NCI-H2107 treated with DMSO at 0.1 percent for 48 hours (cell line): ENCODE results near the gene HDAC3.

Experiments
- DNase-seq: peaks from one replicate; lab custom pipeline; 2025; ENCODE audit not compliant: unreplicated experiment; lab: John Stamatoyannopoulos, UW

The HDAC3 gene

DNA sequence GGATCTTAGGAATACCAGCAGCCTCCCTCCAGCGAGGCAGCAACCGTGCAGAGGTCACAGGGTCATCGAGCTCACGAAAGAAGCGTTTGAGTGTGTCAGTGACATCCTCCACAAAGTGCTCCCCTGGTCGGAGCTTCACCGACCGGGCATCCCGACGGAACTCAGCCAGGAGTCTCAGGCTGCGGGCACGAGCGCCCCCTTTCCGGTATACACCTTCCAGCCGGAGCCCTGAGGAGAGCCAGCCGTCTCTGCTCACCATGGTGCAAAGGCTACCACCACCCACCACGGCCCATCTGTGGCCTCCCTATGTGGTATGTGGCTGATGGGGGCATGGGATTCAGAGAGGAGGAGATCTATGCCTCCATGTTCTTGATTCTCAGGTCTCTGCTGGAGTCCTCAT is 25.4 kb upstream of the HDAC3 start:
- no peak for DNase-seq

GRCh38 chr5:141657937-141658545 is 21.4 kb upstream of the HDAC3 start:
- DNase-seq, result no peak

- DNase-seq, result no peak
These were observed 20.8 kb upstream of the HDAC3 start for GRCh38 chr5:141657404-141657803.

- no peak for DNase-seq
These were observed 19.7 kb upstream of the HDAC3 start for GRCh38 chr5:141656396-141656795.

- DNase-seq, result no peak
These were observed 18.4 kb upstream of the HDAC3 start for GRCh38 chr5:141655020-141655419.

DNA sequence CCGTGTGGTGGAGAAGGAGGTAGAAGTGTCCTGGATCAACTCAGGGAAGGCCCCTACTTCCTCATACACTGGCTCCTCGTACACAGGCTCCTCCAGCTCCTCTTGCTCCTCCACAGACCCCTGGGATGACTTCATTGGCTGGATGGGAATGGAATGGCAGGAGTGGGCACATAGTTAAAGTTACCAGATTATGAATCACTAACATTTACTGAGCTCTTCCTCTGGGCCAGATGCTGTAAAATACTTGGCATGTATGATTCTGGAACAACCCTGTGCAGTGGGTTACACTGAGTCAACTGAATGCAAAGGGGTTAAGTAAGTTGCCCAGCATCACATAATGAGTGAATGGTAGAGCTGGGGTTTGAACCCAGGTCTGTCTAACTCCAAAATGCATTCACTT is 17.6 kb upstream of the HDAC3 start:
- DNase-seq, result no peak

DNA sequence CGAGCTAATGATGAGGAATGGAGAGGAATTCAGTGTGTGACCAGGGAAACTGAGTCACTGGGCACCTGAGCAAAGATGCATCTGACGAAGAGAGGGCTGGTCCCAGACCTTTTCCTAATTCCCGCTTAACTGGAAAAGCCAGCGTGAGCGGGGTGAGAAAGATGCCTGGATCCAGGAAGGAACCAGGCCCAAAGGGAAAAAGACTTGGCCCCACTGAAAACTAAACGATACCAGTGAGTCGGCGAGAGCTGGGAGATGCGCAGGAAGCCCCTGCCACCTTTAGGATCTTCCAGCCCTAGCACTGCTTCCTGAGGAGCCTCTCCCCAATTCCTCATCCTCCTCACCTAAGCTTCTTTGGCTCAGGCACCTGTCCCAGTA is 15.1 kb upstream of the HDAC3 start:
- DNase-seq, result no peak

GRCh38 chr5:141650851-141651727 is 14.4 kb upstream of the HDAC3 start, which contains the start of gene FCHSD1:
FCHSD1 (minus strand) TSS chr5:141651418; CDS start chr5:141651368, 50 bp downstream.
- DNase-seq, result no peak

DNA sequence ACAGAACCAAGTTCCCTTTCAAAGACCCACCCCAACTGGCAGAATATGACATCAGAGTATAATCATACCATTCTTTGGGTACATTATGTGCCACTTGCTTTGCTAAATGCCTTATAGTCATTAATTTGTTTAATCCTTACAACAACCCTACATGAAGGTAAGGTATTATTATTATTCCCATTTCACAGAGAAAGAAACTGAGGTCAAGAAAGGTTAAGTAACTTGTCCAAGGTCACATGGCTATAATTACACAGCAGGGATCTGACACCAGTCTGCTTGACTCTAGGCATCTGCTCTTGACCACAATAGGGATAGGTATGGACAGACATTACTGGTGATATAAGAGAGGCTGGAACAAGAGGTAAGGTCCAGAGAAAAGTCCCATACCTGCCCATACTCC is 13.3 kb upstream of the HDAC3 start:
- DNase-seq, result no peak

GRCh38 chr5:141649056-141649688 is 12.5 kb upstream of the HDAC3 start:
- no peak for DNase-seq

DNA sequence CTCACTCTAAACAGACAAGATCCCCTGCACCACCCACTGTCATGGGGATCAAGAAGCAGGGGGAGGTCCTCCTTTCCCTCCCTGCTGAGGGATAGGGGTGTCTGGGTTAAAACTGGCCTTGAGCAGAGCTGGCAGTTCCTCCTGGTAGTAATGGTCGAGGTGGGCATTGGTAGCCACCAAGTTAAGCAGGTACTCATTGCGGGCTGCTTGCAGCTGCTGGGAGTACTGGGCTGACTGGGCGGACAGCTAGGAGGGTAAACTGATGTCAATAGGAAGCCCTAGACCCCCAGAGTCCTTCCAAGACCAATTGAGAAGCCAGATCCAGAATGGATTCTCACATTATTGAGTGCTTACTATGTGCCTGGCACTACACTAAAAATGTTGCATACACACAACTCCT is 11.2 kb upstream of the HDAC3 start:
- DNase-seq, result no peak

DNA sequence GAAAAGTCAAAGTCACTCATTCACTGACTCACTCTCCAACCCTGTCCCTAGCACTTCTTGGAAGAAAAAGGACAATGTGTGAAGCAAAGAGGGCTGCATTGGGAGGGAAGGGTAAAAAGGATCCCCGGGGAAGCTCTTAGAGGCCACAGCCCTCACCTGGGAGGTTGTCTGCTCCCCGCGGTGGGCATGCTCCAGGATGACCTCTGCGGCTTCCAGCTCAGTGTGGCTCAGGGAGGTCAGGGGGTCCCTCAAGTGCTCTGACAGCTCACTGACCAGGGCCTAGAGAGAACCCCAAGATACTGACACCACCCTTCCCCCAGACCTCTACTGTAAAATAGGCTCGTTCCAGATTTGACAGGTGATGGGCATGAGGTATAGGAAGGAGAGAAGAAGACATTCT is 10.6 kb upstream of the HDAC3 start:
- DNase-seq, result no peak

DNA sequence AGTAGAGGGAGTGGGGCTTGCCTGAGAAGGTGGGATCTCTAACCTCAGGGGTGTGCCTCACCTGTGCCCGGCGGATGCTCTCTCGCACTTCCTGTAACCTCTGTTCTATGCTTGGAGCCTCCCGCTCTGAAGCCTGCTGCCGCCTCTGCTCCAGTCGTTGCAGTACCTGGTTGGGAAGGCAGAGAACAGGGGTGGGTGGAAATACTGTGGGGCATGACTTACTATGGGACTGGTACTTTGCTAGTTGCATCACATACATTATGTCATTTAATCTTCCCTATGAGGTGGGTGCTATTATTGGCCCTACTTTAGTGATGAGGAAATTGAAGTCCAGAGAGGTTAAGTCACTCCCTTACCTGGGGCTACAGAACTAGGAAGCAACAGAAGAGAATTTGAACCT is 9.4 kb upstream of the HDAC3 start:
- DNase-seq, result no peak

DNA sequence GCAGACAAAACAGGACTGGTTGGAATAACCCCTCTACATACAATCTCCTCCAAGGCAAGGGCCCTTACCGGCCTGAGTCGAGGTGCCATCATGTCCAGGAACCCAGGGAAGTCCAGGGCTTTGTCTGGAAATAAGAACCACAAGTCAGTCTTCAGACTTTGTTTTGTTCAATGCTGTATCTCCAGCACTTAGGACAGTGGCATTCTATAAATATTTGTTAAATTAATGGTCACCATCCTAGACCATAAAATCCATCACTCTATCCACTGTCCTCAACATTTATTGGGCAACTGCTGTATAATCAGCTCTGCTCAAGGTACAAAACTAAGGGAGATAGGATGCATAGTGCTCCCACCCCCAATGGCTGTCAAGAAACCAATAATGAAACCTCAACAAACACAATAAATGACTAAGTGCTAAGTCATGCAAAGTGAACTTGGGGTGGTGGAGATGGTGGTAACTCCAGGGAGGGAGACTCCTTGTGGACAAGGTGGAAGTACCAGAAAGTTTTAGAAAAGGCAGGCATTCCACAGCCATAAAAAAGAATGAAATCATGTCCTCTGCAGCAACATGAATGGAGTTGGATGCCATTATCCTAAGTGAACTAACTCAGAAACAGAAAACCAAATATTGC is 5.1 kb upstream of the HDAC3 start:
- DNase-seq, result no peak

DNA sequence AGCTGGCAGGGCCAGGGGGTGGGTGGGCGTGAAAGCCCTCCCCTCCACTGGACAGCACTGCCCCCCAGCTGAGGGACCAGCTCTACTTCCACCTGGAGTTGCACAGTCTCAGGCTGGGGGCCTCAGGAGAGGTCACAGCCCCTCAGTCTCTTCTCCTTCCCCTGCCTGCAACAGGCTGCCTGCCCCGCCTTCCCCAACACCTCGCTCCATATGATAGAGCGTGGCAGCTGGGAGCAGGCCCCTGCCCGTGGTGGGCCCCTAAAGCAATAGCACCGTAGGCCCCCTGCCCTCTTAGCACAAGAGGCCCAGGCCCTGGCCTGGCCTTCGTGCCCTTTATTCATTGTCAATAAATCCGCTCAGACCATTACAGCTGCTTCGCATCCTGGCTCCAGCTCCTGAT is 4.0 kb upstream of the HDAC3 start:
- no peak for DNase-seq

GRCh38 chr5:141640051-141640415 is 3.4 kb upstream of the HDAC3 start:
- no peak for DNase-seq

- DNase-seq, result no peak
These were observed 2.9 kb upstream of the HDAC3 start for GRCh38 chr5:141639357-141640050.

- no peak for DNase-seq
These were observed 2.1 kb upstream of the HDAC3 start for GRCh38 chr5:141638771-141639170.

DNA sequence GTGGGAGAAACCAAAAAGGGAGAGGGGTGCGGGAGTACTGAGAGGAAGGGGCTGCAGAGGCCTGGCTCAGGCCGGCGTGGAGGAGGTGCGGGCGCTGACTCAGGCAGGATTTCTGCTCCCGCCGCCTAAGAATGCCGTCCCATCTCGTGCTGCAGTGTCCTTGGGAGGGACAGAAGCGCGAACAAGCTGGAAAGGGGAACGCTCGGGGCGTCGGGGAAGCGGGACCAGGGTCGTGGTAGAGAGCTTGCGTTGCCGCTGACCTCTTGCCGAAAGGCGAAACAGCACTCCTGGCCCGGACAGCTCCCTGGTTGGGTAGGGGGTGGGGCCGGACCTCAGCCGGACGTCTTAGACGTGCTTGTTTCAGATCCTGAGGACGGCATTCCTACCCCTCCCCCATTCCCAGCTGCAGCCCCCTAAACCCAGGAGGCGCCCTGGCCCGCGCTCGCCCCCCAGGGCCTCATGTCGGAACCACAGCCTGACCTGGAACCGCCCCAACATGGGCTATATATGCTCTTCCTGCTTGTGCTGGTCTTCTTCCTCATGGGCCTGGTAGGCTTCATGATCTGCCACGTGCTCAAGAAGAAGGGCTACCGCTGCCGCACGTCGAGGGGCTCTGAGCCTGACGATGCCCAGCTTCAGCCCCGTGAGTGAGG is 1.2 kb upstream of the HDAC3 start:
- DNase-seq, result no peak

DNA sequence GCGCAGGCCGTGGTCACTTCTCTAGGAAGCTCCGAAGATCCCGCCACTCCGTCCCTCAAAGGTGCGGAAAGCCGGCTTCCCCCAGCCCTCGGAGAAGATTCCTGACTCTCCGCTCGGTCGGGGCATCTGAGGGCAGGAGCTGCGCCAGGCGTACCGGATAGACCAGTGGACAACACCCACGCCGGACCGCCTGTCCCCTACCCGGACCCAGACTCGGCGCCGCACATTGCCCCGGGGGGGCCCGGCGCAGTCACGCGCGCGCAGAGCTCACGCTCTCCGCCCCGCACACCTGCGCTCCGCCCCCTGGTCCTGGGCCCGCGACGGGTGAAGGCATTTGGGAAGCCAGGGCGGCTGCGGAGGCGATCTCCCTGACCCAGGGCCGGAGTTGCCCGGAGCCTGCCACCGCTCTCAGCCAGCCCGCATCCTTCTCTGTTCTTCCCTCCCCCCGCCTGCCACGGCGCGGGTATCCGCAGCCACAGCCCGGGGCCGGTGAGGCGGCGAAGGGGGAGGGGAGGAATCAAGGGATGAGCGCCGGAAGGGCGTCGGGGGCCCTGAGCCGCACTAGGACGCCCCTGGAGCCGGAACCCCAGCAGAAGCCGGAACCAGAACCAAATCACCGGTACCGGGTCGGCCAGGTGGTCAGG is 596 bp upstream of the HDAC3 start:
- DNase-seq, result no peak
